ENCODE results near the gene TMEM250. TPM values are rescaled to one million over a fixed set of nuclear protein-coding genes. Genes with fewer than 3 reads are reported as not detected.
A peak's percentile ranks its signal among the peaks of the same experiment; 100 is the strongest.

TMEM250 gene, protein sequence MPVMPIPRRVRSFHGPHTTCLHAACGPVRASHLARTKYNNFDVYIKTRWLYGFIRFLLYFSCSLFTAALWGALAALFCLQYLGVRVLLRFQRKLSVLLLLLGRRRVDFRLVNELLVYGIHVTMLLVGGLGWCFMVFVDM
- total RNA-seq (22.7 TPM), polyA plus RNA-seq (ENCODE audit: insufficient read depth in 1 of 8, insufficient read length in 8 of 8, low replicate concordance in 1 of 8) (10 to 100 TPM; 19.7 to 27.9 (median 23.0) TPM)
- long read RNA-seq, donor 1, partial matches to known transcripts: 0 of 1 reads
- long read RNA-seq, donor 1, other reads (novel, unspliced or antisense): 0 of 1 reads
- long read RNA-seq, donor 2, partial matches to known transcripts: 0 of 1 reads
- long read RNA-seq, donor 2, other reads (novel, unspliced or antisense): 0 of 1 reads
- long read RNA-seq, donor 3, transcript TMEM250-201 (2 exons, 2,823 nt): major isoform, 11 of 11 reads
- long read RNA-seq, donor 3, partial matches to known transcripts: 0 of 11 reads
- long read RNA-seq, donor 3, other reads (novel, unspliced or antisense): 0 of 11 reads
- long read RNA-seq, donor 4, transcript TMEM250-201 (2 exons, 2,823 nt): major isoform, 7 of 7 reads
- long read RNA-seq, donor 4, partial matches to known transcripts: 0 of 7 reads
- long read RNA-seq, donor 4, other reads (novel, unspliced or antisense): 0 of 7 reads
- long read RNA-seq, donor 5, transcript TMEM250-201 (2 exons, 2,823 nt): major isoform, 11 of 12 reads
- long read RNA-seq, donor 5, partial matches to known transcripts: 0 of 12 reads
- long read RNA-seq, donor 5, other reads (novel, unspliced or antisense): 0 of 12 reads
- long read RNA-seq, donor 6, transcript TMEM250-201 (2 exons, 2,823 nt): major isoform, 14 of 16 reads
- long read RNA-seq, donor 6, partial matches to known transcripts: 0 of 16 reads
- long read RNA-seq, donor 6, other reads (novel, unspliced or antisense): 0 of 16 reads
- long read RNA-seq, donor 7, transcript TMEM250-201 (2 exons, 2,823 nt): major isoform, 9 of 9 reads
- long read RNA-seq, donor 7, partial matches to known transcripts: 0 of 9 reads
- long read RNA-seq, donor 7, other reads (novel, unspliced or antisense): 0 of 9 reads
- long read RNA-seq, donor 8, partial matches to known transcripts: 0 of 2 reads
- long read RNA-seq, donor 8, other reads (novel, unspliced or antisense): 0 of 2 reads
- long read RNA-seq, donor 9, partial matches to known transcripts: 0 of 3 reads
- long read RNA-seq, donor 9, other reads (novel, unspliced or antisense): 0 of 3 reads
- long read RNA-seq, donor 10, transcript TMEM250-201 (2 exons, 2,823 nt): major isoform, 10 of 10 reads
- long read RNA-seq, donor 10, partial matches to known transcripts: 0 of 10 reads
- long read RNA-seq, donor 10, other reads (novel, unspliced or antisense): 0 of 10 reads
- long read RNA-seq, donor 11, transcript TMEM250-201 (2 exons, 2,823 nt): major isoform, 6 of 6 reads
- long read RNA-seq, donor 11, partial matches to known transcripts: 0 of 6 reads
- long read RNA-seq, donor 11, other reads (novel, unspliced or antisense): 0 of 6 reads

DNA sequence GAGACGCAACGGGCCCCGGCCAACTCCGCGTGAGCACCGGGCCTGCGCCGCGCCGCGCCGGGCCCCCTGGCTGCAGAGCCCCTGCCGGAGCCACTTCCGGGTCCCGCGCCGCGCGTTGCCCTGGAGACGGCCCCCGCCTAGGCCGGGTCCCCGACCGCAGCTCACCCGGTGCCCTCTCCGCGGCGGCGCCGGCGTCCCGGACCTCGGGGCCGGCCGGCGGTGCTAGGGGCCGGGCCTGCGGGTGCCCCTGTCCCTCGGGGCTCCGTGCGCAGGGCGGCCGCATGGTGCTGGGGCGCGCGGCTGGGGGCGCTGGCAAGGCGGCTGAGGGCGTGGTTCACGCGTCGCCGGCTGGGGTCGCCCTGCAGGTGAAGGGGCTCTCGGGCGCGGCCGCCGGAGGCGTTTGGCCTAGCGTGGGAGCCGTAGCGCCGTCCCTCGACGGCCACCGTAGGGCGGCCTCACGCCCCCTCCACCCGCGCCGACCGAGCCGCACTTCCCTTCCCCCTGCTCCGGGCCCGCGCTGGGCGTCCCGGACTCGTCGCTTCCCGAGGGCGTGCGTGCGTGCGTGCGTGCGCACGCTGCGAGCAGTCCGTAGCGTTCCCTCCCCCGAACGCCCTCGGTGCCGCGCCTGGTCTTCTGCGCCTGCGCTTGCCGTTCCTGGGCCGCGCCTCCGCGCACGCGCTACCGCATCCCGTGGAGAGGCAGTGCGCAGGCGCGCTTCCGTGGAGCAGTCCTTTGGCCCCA, at the start of gene TMEM250:
Gene TMEM250 (minus strand): TSS at position 556 of the 741 bp plus-strand sequence. CDS start 1,975 bp downstream, outside the sequence.
- peaks cover 4% of the 10 kb centered on the region for H3K27me3 ChIP-seq (ENCODE audit: control insufficient read depth, insufficient read depth, low read length)

GRCh38 chr9:136163248-136163850, 44.7 kb upstream of the TMEM250 start:
- Histone ChIP-seq H3K27ac (ENCODE audit: low read length) (no peak overlapping the region), H3K9me3 (replicated peaks; ENCODE audit: control insufficient read depth, low read depth, low read length) (no peaks in the 10 kb centered on the region), H3K36me3 (ENCODE audit: control insufficient read depth, insufficient read depth, low read length) (no peaks in the 10 kb centered on the region), H3K27me3 (ENCODE audit: control insufficient read depth, insufficient read depth, low read length) (peaks cover 14% of the 10 kb centered on the region), H3K4me1 (ENCODE audit: control insufficient read depth, insufficient read depth, low read length) (no peaks in the 10 kb centered on the region), H3K4me3 (ENCODE audit: low read length) (no peak overlapping the region)
- WGBS (ENCODE audit: insufficient coverage): no CpG with 5 or more reads among the region's 1 CpG
- no peak for DNase-seq

More for the DNA sequence above, at the start of gene TMEM250:
- WGBS (ENCODE audit: insufficient coverage): under 1% methylated on average over 112 of the region's 112 CpGs
- peak; percentile 98 for DNase-seq
- Histone ChIP-seq H3K4me3 (ENCODE audit: low read length) (peak within 1 kb of the TSS; percentile 68), H3K9me3 (replicated peaks; ENCODE audit: control insufficient read depth, low read depth, low read length) (no peaks in the 10 kb centered on the region), H3K4me1 (ENCODE audit: control insufficient read depth, insufficient read depth, low read length) (peaks cover 54% of the 10 kb centered on the region), H3K36me3 (ENCODE audit: control insufficient read depth, insufficient read depth, low read length) (peaks cover 28% of the 10 kb centered on the region), H3K27ac (ENCODE audit: low read length) (peak within 1 kb of the TSS; percentile 91)

DNA sequence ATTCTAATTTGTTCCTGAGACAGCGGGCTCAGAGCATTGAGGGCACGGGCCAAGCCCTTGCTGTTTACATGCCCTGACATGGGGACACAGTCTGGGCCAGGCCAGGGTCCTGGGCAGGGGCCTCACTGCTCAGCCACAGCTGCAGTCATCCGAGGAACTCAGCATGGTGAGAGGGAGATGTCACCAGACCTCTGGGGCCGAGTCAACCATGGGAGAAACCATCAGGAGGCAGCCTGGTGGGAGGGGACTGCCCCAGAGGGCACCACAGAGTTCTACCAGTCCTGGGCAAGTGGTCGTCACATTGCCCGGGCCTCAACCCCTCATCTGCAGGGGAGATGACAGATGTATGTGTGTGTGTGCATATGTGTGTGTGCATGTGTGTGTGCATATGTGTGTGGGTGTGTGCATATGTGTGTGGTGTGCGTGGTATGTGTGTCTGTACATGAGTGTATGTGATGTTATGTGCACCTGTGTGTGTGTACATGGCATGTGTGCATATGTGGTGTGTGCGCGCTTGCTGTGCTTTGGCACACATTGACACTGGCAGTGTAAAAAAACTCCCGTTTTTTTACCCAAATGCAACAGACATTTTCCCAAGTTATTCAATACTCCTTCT, 42.4 kb upstream of the TMEM250 start:
- no peaks in the 10 kb centered on the region for H3K9me3 ChIP-seq (replicated peaks; ENCODE audit: control insufficient read depth, low read depth, low read length)
- H3K27ac ChIP-seq (ENCODE audit: low read length): no peak overlapping the region
- DNase-seq: no peak
- H3K36me3 ChIP-seq (ENCODE audit: control insufficient read depth, insufficient read depth, low read length): no peaks in the 10 kb centered on the region
- H3K4me3 ChIP-seq (ENCODE audit: low read length): no peak overlapping the region
- 36% methylated on average over 7 of the region's 10 CpGs for WGBS (ENCODE audit: insufficient coverage)
- H3K4me1 ChIP-seq (ENCODE audit: control insufficient read depth, insufficient read depth, low read length): no peaks in the 10 kb centered on the region
- peaks cover 35% of the 10 kb centered on the region for H3K27me3 ChIP-seq (ENCODE audit: control insufficient read depth, insufficient read depth, low read length)

DNA sequence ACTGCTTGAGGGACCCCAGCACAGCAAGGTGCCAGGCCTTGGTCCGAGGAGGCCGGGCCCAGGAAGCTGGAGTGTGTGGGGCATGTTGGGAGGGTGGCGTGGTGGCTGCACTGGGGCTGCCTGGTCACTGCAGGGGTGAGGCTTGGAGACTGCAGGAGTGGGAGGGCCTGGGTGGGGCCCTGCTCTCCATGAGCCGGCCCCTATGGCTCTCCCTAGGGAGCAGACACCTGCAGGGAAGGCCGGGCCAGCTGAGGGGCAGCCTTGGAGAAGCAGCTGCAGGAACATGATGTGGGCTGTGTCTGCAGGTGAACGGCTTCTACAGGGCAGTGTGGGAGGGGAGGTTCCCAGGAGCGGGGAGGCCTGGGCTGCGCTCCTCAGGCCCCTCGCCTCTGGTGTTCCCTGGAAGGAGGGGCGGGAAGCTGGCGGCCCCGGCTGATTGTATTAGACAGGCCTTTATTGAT, 41.7 kb upstream of the TMEM250 start:
- H3K9me3 ChIP-seq (replicated peaks; ENCODE audit: control insufficient read depth, low read depth, low read length): no peaks in the 10 kb centered on the region
- no peaks in the 10 kb centered on the region for H3K4me1 ChIP-seq (ENCODE audit: control insufficient read depth, insufficient read depth, low read length)
- no peak overlapping the region for H3K27ac ChIP-seq (ENCODE audit: low read length)
- no peaks in the 10 kb centered on the region for H3K36me3 ChIP-seq (ENCODE audit: control insufficient read depth, insufficient read depth, low read length)
- 40% methylated on average over 6 of the region's 12 CpGs for WGBS (ENCODE audit: insufficient coverage)
- no peak for DNase-seq
- peaks cover 42% of the 10 kb centered on the region for H3K27me3 ChIP-seq (ENCODE audit: control insufficient read depth, insufficient read depth, low read length)
- H3K4me3 ChIP-seq (ENCODE audit: low read length): no peak overlapping the region

- Histone ChIP-seq H3K4me1 (ENCODE audit: control insufficient read depth, insufficient read depth, low read length) (no peaks in the 10 kb centered on the region), H3K4me3 (ENCODE audit: low read length) (no peak overlapping the region), H3K27me3 (ENCODE audit: control insufficient read depth, insufficient read depth, low read length) (peaks cover 48% of the 10 kb centered on the region), H3K27ac (ENCODE audit: low read length) (no peak overlapping the region), H3K9me3 (replicated peaks; ENCODE audit: control insufficient read depth, low read depth, low read length) (no peaks in the 10 kb centered on the region), H3K36me3 (ENCODE audit: control insufficient read depth, insufficient read depth, low read length) (no peaks in the 10 kb centered on the region)
- DNase-seq: no peak
- 77% methylated on average over 16 of the region's 16 CpGs for WGBS (ENCODE audit: insufficient coverage)
Observed at GRCh38 chr9:136159851-136160250, 41.2 kb upstream of the TMEM250 start.

GRCh38 chr9:136157477-136158265, 39.0 kb upstream of the TMEM250 start:
- 59% methylated on average over 17 of the region's 20 CpGs for WGBS (ENCODE audit: insufficient coverage)

GRCh38 chr9:136156209-136157120, 37.8 kb upstream of the TMEM250 start:
- Histone ChIP-seq H3K27ac (ENCODE audit: low read length) (no peak overlapping the region), H3K36me3 (ENCODE audit: control insufficient read depth, insufficient read depth, low read length) (no peaks in the 10 kb centered on the region), H3K27me3 (ENCODE audit: control insufficient read depth, insufficient read depth, low read length) (peaks cover 53% of the 10 kb centered on the region), H3K9me3 (replicated peaks; ENCODE audit: control insufficient read depth, low read depth, low read length) (no peaks in the 10 kb centered on the region), H3K4me1 (ENCODE audit: control insufficient read depth, insufficient read depth, low read length) (no peaks in the 10 kb centered on the region), H3K4me3 (ENCODE audit: low read length) (no peak overlapping the region)
- no peak for DNase-seq
- WGBS (ENCODE audit: insufficient coverage): 12% methylated on average over 32 of the region's 42 CpGs

More at GRCh38 chr9:136157477-136158265, 39.0 kb upstream of the TMEM250 start:
- Histone ChIP-seq H3K36me3 (ENCODE audit: control insufficient read depth, insufficient read depth, low read length) (no peaks in the 10 kb centered on the region), H3K4me1 (ENCODE audit: control insufficient read depth, insufficient read depth, low read length) (no peaks in the 10 kb centered on the region), H3K4me3 (ENCODE audit: low read length) (no peak overlapping the region), H3K27me3 (ENCODE audit: control insufficient read depth, insufficient read depth, low read length) (peaks cover 52% of the 10 kb centered on the region), H3K27ac (ENCODE audit: low read length) (no peak overlapping the region), H3K9me3 (replicated peaks; ENCODE audit: control insufficient read depth, low read depth, low read length) (no peaks in the 10 kb centered on the region)
- DNase-seq: no peak
